Non-pigmented ciliary epithelial cell (primary cell): ENCODE data around the gene DENND1B.

Experiments
- DNase-seq: peaks from one replicate; pipeline ENCODE4 v3.0.0-alpha.2; 2010; ENCODE audit warnings: low read depth

The DENND1B gene

DNA sequence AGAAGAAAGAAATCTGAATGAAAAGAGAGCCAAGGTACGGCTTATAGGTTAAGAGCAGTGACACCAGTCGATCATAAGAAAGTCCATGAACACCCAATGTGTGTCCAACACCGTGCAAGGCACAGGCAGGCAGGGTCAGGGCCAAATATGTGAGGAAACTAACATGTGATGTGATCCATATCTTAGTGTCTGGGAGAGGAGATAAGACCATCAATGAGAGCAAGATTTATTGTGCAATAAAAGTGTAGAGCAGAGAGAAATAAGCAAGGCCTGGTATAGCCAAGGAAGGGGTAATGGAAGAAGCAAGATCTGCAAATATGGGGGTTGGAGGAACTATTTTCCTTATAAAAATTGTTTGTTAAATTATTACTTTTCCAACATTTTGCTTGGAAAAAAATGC is 308.5 kb downstream of the DENND1B start:
- DNase-seq: no peak

DNA sequence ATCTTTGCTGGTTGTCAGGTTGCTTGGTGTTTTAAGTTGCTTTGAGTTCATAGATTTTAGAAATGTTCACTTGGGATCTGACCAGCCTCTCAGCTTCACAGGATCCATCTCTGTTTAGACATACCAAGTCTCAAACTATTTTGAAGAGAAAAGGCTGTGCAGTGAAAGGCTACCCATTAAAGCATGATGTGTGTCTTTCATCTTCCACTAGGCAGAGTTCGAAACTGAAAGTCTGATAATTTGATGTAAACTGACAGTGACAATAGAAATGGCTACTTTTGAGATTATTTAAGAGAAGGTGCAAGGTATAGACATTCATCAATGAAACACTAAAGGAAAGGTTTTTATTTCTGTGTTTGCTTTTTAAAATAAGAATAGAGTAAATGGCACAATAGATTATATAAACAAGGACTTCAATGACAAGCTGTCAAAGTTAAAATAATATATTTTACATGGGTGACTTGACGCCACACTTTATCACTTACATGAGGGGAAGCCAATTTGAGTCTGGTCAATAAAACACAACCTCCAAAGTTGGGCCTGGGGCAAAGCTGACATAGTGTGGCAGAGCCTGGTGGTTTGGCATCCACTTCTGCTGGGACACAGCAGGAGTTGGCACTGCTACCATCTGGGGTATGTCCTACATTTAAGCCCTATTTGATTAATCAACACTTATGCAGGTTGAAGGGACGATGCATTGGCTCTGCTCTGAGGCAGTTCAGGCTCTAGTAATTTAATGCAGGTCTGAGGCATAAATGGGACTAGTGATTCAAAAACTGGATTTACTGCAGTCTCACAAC is 309.6 kb downstream of the DENND1B start:
- no peak for DNase-seq

DNA sequence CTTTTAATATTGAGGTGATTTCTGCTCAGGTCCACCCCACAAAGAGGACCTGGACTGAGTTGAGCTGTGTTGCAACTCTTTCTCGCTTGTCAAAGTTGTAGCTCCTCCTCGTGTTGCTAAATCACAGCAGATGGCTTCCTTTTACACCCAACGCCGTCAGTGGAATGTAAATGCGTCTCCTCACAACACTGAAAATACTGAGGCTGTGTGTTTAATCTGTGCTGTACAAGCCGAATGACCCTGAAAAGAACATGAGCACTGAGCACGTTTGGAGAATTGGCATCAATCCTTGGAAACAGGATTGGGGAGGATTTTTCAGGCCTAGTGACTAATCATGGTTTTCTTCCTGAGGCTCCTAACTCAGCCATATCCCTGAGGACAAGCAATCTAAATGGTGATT is 311.2 kb downstream of the DENND1B start:
- DNase-seq: no peak

DNA sequence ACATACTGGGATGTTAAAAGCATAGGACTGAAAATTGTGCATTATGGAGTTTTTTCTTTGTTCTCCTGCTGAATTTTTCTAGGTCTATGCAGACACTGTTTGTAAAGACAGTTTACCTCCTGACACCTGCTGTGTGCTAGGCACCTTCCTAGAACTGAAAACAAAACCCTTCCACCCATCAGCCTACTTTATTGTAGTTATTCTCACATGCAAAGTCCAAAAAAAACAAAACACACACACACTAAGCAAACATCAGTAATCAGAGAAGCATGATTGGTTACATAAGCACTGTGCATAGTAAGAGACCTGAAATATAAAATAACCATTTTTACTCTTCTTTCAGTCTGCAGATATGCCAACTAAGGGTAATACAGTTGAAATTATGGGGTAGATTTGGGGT is 312.1 kb downstream of the DENND1B start:
- DNase-seq: no peak

DNA sequence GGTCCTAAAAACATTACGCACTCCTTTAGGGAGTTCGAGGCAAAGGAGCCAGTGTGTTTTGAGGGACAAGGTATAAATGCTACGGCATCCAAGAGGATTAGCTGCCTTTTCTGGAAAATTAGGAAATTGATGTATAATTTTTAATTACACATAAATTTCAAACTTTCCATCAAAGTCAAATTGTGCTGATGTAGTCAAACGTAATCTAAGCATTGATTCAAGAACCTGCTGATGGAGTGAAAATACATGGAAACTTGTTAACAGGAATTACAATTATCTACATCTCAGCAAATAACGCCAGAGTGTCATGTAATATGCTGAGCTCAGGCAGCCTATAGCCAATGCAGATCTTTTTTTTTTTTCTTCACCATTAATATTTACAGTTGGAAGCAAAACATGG is 312.7 kb downstream of the DENND1B start:
- no peak for DNase-seq
